ENCODE measurements around the gene TAF11L13. TPM values are rescaled to one million over a fixed set of nuclear protein-coding genes. Genes with fewer than 3 reads are reported as not detected.
"Not testable (repeated sequence)": the region's sequence is repeated elsewhere in the genome, so short reads cannot be mapped to it uniquely, and the experiment has no call there.

Gene TAF11L13
- not detected for polyA plus RNA-seq (2013)

DNA sequence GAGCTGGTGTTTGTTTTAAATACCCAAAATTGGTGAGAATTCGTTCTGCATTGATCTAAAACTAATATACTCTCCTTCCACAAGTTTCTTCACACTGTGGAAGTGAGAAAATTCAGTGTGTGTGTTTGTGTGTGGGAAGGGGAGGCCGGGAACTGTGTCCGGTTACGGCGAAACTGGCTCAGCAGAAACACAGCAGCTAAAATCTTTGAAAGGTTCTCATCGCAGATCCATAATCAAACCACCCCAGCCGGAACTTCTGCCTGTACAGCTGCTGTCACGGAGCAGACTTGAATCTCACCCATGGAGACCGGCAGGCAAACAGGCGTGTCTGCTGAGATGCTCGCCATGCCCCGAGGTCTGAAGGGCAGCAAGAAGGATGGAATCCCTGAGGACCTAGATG is at the start of gene TAF11L13:
Gene TAF11L13, plus strand, starts transcription at position 301 of the 400 bp plus-strand sequence.
- WGBS (ENCODE audit: insufficient coverage): no CpG with 5 or more reads among the region's 12 CpGs
- CTCF ChIA-PET, POLR2A ChIA-PET: not testable (repeated sequence)

DNA sequence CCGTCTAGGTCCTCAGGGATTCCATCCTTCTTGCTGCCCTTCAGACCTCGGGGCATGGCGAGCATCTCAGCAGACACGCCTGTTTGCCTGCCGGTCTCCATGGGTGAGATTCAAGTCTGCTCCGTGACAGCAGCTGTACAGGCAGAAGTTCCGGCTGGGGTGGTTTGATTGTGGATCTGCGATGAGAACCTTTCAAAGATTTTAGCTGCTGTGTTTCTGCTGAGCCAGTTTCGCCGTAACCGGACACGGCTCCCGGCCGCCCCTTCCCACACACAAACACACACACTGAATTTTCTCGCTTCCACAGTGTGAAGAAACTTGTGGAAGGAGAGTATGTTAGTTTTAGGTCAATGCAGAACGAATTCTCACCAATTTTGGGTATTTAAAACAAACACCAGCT is 46.2 kb upstream of the TAF11L13 start, which contains the start of gene TAF11L7:
Gene TAF11L7, minus strand, starts transcription at position 101 of the 400 bp plus-strand sequence.
- H3K4me3 ChIP-seq (ENCODE audit: control insufficient read depth in 1 of 7, extremely low read depth in 1 of 7, insufficient read depth in 4 of 7, low read depth in 2 of 7, low read length in 6 of 7); H3K36me3 ChIP-seq (ENCODE audit: control insufficient read depth in 4 of 4, insufficient read depth in 4 of 4, low read length in 3 of 4); DNase-seq; H3K4me1 ChIP-seq (ENCODE audit: control extremely low read depth in 1 of 4, control insufficient read depth in 4 of 4, insufficient read depth in 4 of 4, low read length in 3 of 4); H3K9me3 ChIP-seq (ENCODE audit: control extremely low read depth in 1 of 5, control insufficient read depth in 4 of 5, insufficient read depth in 2 of 5, low read depth in 1 of 5, low read length in 4 of 5); H3K27ac ChIP-seq (ENCODE audit: insufficient read depth in 1 of 2, low read depth in 1 of 2, low read length in 2 of 2, poor library complexity in 1 of 2, severe bottlenecking in 2 of 2); H3K27me3 ChIP-seq (replicated peaks in 2 of 5; ENCODE audit: control insufficient read depth in 4 of 5, insufficient read depth in 5 of 5, low read length in 4 of 5); CTCF ChIA-PET; POLR2A ChIA-PET: not testable (repeated sequence)
- no CpG with 5 or more reads among the region's 16 CpGs for WGBS (ENCODE audit: insufficient coverage)

More for the DNA sequence above, at the start of gene TAF11L13:
- H3K27ac ChIP-seq (ENCODE audit: insufficient read depth in 1 of 2, low read depth in 1 of 2, low read length in 2 of 2, poor library complexity in 1 of 2, severe bottlenecking in 2 of 2); DNase-seq; H3K4me1 ChIP-seq (ENCODE audit: control extremely low read depth in 1 of 4, control insufficient read depth in 4 of 4, insufficient read depth in 4 of 4, low read length in 3 of 4); H3K9me3 ChIP-seq (ENCODE audit: control extremely low read depth in 1 of 5, control insufficient read depth in 4 of 5, insufficient read depth in 2 of 5, low read depth in 1 of 5, low read length in 4 of 5); H3K27me3 ChIP-seq (replicated peaks in 2 of 5; ENCODE audit: control insufficient read depth in 4 of 5, insufficient read depth in 5 of 5, low read length in 4 of 5); H3K36me3 ChIP-seq (ENCODE audit: control insufficient read depth in 4 of 4, insufficient read depth in 4 of 4, low read length in 3 of 4); H3K4me3 ChIP-seq (ENCODE audit: control insufficient read depth in 1 of 7, extremely low read depth in 1 of 7, insufficient read depth in 4 of 7, low read depth in 2 of 7, low read length in 6 of 7): not testable (repeated sequence)

DNA sequence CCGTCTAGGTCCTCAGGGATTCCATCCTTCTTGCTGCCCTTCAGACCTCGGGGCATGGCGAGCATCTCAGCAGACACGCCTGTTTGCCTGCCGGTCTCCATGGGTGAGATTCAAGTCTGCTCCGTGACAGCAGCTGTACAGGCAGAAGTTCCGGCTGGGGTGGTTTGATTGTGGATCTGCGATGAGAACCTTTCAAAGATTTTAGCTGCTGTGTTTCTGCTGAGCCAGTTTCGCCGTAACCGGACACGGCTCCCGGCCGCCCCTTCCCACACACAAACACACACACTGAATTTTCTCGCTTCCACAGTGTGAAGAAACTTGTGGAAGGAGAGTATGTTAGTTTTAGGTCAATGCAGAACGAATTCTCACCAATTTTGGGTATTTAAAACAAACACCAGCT is 41.0 kb upstream of the TAF11L13 start, which contains the start of gene TAF11L8:
Gene TAF11L8, minus strand, starts transcription at position 101 of the 400 bp plus-strand sequence.
- H3K4me3 ChIP-seq (ENCODE audit: control insufficient read depth in 1 of 7, extremely low read depth in 1 of 7, insufficient read depth in 4 of 7, low read depth in 2 of 7, low read length in 6 of 7); CTCF ChIA-PET; H3K27me3 ChIP-seq (replicated peaks in 2 of 5; ENCODE audit: control insufficient read depth in 4 of 5, insufficient read depth in 5 of 5, low read length in 4 of 5); H3K9me3 ChIP-seq (ENCODE audit: control extremely low read depth in 1 of 5, control insufficient read depth in 4 of 5, insufficient read depth in 2 of 5, low read depth in 1 of 5, low read length in 4 of 5); H3K27ac ChIP-seq (ENCODE audit: insufficient read depth in 1 of 2, low read depth in 1 of 2, low read length in 2 of 2, poor library complexity in 1 of 2, severe bottlenecking in 2 of 2); H3K4me1 ChIP-seq (ENCODE audit: control extremely low read depth in 1 of 4, control insufficient read depth in 4 of 4, insufficient read depth in 4 of 4, low read length in 3 of 4); H3K36me3 ChIP-seq (ENCODE audit: control insufficient read depth in 4 of 4, insufficient read depth in 4 of 4, low read length in 3 of 4); POLR2A ChIA-PET; DNase-seq: not testable (repeated sequence)
- WGBS (ENCODE audit: insufficient coverage): no CpG with 5 or more reads among the region's 16 CpGs

DNA sequence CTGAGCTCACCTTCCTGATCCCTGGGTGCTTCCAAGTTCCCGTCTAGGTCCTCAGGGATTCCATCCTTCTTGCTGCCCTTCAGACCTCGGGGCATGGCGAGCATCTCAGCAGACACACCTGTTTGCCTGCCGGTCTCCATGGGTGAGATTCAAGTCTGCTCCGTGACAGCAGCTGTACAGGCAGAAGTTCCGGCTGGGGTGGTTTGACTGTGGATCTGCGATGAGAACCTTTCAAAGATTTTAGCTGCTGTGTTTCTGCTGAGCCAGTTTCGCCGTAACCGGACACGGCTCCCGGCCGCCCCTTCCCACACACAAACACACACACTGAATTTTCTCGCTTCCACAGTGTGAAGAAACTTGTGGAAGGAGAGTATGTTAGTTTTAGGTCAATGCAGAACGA is 37.6 kb upstream of the TAF11L13 start, which contains the start of gene TAF11L9:
Gene TAF11L9, minus strand, starts transcription at position 140 of the 400 bp plus-strand sequence.
- H3K4me1 ChIP-seq (ENCODE audit: control extremely low read depth in 1 of 4, control insufficient read depth in 4 of 4, insufficient read depth in 4 of 4, low read length in 3 of 4); POLR2A ChIA-PET; DNase-seq; CTCF ChIA-PET; H3K27me3 ChIP-seq (replicated peaks in 2 of 5; ENCODE audit: control insufficient read depth in 4 of 5, insufficient read depth in 5 of 5, low read length in 4 of 5); H3K36me3 ChIP-seq (ENCODE audit: control insufficient read depth in 4 of 4, insufficient read depth in 4 of 4, low read length in 3 of 4); H3K4me3 ChIP-seq (ENCODE audit: control insufficient read depth in 1 of 7, extremely low read depth in 1 of 7, insufficient read depth in 4 of 7, low read depth in 2 of 7, low read length in 6 of 7); H3K9me3 ChIP-seq (ENCODE audit: control extremely low read depth in 1 of 5, control insufficient read depth in 4 of 5, insufficient read depth in 2 of 5, low read depth in 1 of 5, low read length in 4 of 5); H3K27ac ChIP-seq (ENCODE audit: insufficient read depth in 1 of 2, low read depth in 1 of 2, low read length in 2 of 2, poor library complexity in 1 of 2, severe bottlenecking in 2 of 2): not testable (repeated sequence)
- no CpG with 5 or more reads among the region's 15 CpGs for WGBS (ENCODE audit: insufficient coverage)

DNA sequence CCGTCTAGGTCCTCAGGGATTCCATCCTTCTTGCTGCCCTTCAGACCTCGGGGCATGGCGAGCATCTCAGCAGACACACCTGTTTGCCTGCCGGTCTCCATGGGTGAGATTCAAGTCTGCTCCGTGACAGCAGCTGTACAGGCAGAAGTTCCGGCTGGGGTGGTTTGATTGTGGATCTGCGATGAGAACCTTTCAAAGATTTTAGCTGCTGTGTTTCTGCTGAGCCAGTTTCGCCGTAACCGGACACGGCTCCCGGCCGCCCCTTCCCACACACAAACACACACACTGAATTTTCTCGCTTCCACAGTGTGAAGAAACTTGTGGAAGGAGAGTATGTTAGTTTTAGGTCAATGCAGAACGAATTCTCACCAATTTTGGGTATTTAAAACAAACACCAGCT is 34.2 kb upstream of the TAF11L13 start, which contains the start of gene TAF11L10:
Gene TAF11L10, minus strand, starts transcription at position 101 of the 400 bp plus-strand sequence.
- WGBS (ENCODE audit: insufficient coverage): no CpG with 5 or more reads among the region's 15 CpGs
- DNase-seq; POLR2A ChIA-PET; H3K27me3 ChIP-seq (replicated peaks in 2 of 5; ENCODE audit: control insufficient read depth in 4 of 5, insufficient read depth in 5 of 5, low read length in 4 of 5); CTCF ChIA-PET; H3K4me1 ChIP-seq (ENCODE audit: control extremely low read depth in 1 of 4, control insufficient read depth in 4 of 4, insufficient read depth in 4 of 4, low read length in 3 of 4); H3K9me3 ChIP-seq (ENCODE audit: control extremely low read depth in 1 of 5, control insufficient read depth in 4 of 5, insufficient read depth in 2 of 5, low read depth in 1 of 5, low read length in 4 of 5); H3K36me3 ChIP-seq (ENCODE audit: control insufficient read depth in 4 of 4, insufficient read depth in 4 of 4, low read length in 3 of 4); H3K27ac ChIP-seq (ENCODE audit: insufficient read depth in 1 of 2, low read depth in 1 of 2, low read length in 2 of 2, poor library complexity in 1 of 2, severe bottlenecking in 2 of 2); H3K4me3 ChIP-seq (ENCODE audit: control insufficient read depth in 1 of 7, extremely low read depth in 1 of 7, insufficient read depth in 4 of 7, low read depth in 2 of 7, low read length in 6 of 7): not testable (repeated sequence)

DNA sequence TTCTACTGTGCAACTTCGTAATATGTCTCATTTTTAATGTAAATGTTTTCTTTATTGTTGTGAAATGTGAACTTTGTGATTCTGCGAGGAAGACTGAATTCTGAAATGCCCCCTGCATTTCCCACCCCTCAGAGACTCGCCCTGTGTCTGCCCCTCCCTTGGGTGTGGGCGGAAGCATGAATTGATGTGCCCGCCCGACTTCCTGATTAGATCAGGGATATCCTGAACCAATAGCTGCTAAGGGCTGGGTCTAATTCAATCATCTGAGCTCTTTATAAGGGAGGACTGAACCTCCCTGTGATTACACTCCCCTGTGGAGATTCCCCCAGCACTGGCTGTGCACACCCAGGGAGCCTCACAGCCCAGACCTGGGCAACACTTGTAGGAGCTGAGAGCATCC is 28.0 kb upstream of the TAF11L13 start, which contains the start of gene TAF11L11:
Gene TAF11L11, plus strand, starts transcription at position 304 of the 400 bp plus-strand sequence.
- POLR2A ChIA-PET: interaction anchor here (0.6 kb wide), 1 partner anchor 224 kb away, joined by 4 read pairs; no protein-coding TSS in a partner anchor
- CTCF ChIA-PET; H3K4me1 ChIP-seq (ENCODE audit: control extremely low read depth in 1 of 4, control insufficient read depth in 4 of 4, insufficient read depth in 4 of 4, low read length in 3 of 4); H3K27ac ChIP-seq (ENCODE audit: insufficient read depth in 1 of 2, low read depth in 1 of 2, low read length in 2 of 2, poor library complexity in 1 of 2, severe bottlenecking in 2 of 2); DNase-seq; H3K27me3 ChIP-seq (replicated peaks in 2 of 5; ENCODE audit: control insufficient read depth in 4 of 5, insufficient read depth in 5 of 5, low read length in 4 of 5); H3K9me3 ChIP-seq (ENCODE audit: control extremely low read depth in 1 of 5, control insufficient read depth in 4 of 5, insufficient read depth in 2 of 5, low read depth in 1 of 5, low read length in 4 of 5); H3K36me3 ChIP-seq (ENCODE audit: control insufficient read depth in 4 of 4, insufficient read depth in 4 of 4, low read length in 3 of 4); H3K4me3 ChIP-seq (ENCODE audit: control insufficient read depth in 1 of 7, extremely low read depth in 1 of 7, insufficient read depth in 4 of 7, low read depth in 2 of 7, low read length in 6 of 7): not testable (repeated sequence)
- no CpG with 5 or more reads among the region's 6 CpGs for WGBS (ENCODE audit: insufficient coverage)

DNA sequence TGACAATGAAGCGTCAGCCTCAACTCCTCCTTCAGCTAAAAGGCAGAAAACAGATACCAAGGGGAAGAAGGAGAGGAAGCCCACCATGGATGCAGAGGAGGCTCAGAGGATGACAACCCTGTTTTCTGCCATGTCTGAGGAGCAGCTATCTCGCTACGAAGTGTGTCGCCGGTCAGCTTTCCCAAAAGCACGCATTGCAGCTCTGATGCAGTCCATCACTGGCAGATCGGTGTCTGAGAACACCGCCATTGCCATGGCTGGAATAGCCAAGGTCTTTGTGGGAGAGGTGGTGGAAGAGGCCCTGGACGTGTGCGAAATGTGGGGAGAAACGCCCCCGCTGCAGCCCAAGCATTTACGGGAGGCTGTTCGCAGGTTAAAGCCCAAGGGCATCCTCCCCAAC is 26.9 kb upstream of the TAF11L13 start:
- H3K9me3 ChIP-seq (ENCODE audit: control extremely low read depth in 1 of 5, control insufficient read depth in 4 of 5, insufficient read depth in 2 of 5, low read depth in 1 of 5, low read length in 4 of 5): peaks cover 0 to 2% (median 0%) of the 10 kb centered on the region in 5 experiments
- H3K4me1 ChIP-seq (ENCODE audit: control extremely low read depth in 1 of 4, control insufficient read depth in 4 of 4, insufficient read depth in 4 of 4, low read length in 3 of 4): no peaks in the 10 kb centered on the region
- CTCF ChIA-PET: no interaction called here
- DNase-seq: no peak
- H3K36me3 ChIP-seq (ENCODE audit: control insufficient read depth in 4 of 4, insufficient read depth in 4 of 4, low read length in 3 of 4): no peaks in the 10 kb centered on the region
- POLR2A ChIA-PET: no interaction called here
- WGBS (ENCODE audit: insufficient coverage): 100% methylated on average over 1 of the region's 14 CpGs
- H3K4me3 ChIP-seq (ENCODE audit: control insufficient read depth in 1 of 7, extremely low read depth in 1 of 7, insufficient read depth in 4 of 7, low read depth in 2 of 7, low read length in 6 of 7): no peak overlapping the region
- H3K27me3 ChIP-seq (replicated peaks in 2 of 5; ENCODE audit: control insufficient read depth in 4 of 5, insufficient read depth in 5 of 5, low read length in 4 of 5): no peaks in the 10 kb centered on the region
- no peak overlapping the region for H3K27ac ChIP-seq (ENCODE audit: insufficient read depth in 1 of 2, low read depth in 1 of 2, low read length in 2 of 2, poor library complexity in 1 of 2, severe bottlenecking in 2 of 2)
